ENCODE results near the gene TTLL11.

- TF ChIP-seq JUND (IDR thresholded peaks at IDR 0.05) = no peak
- TF ChIP-seq CTCF (IDR thresholded peaks at IDR 0.05; ENCODE audit: low read depth, low read length, missing input control) = no peak
- TF ChIP-seq EGR1 (IDR thresholded peaks at IDR 0.05; ENCODE audit: low read depth in 2 of 2) = no peak
- no peak for TF ChIP-seq RXRA (IDR thresholded peaks at IDR 0.05)
- no peak for TF ChIP-seq MAX (IDR thresholded peaks at IDR 0.05)
- TF ChIP-seq ATF3 (IDR thresholded peaks at IDR 0.05) = no peak
- TF ChIP-seq GABPA (IDR thresholded peaks at IDR 0.05 in 1 of 2, conservative IDR thresholded peaks at IDR 0.05 in 1 of 2) = no peak
These were observed 308.2 kb downstream of the TTLL11 start for GRCh38 chr9:121784731-121785411.
